ENCODE measurements around the gene ASTN1.
"Not testable (repeated sequence)": the region's sequence is repeated elsewhere in the genome, so short reads cannot be mapped to it uniquely, and the experiment has no call there.

Gene ASTN1

GRCh38 chr1:177077006-177077405, 87.5 kb downstream of the ASTN1 start:
- Histone ChIP-seq H3K4me1 (ENCODE audit: control insufficient read depth, insufficient read depth, low read length) (peaks cover 7% of the 10 kb centered on the region; the same call in 1 of the 2 replicates), H3K27ac (ENCODE audit: extremely low read depth, low read depth, low read length) (no peak overlapping the region), H3K36me3 (ENCODE audit: control insufficient read depth in 2 of 2, insufficient read depth in 1 of 2, low read length in 2 of 2) (no peaks in the 10 kb centered on the region), H3K4me3 (ENCODE audit: low read depth, low read length) (no peak overlapping the region), H3K9me3 (ENCODE audit: control insufficient read depth, insufficient read depth, low read depth, low read length) (no peaks in the 10 kb centered on the region)
- CTCF ChIA-PET = interaction anchor here (0.6 to 1.1 kb wide), 2 partner anchors 179 to 816 kb away, joined by 3 read pairs; no protein-coding TSS in a partner anchor
- TF ChIP-seq SP3 (tag by site-specific recombination; IDR thresholded peaks at IDR 0.05) (no peak), ZNF488 (tag by site-specific recombination; IDR thresholded peaks at IDR 0.05) (no peak), ZBTB8A (tag by site-specific recombination; IDR thresholded peaks at IDR 0.05) (no peak), SALL2 (tag by site-specific recombination; IDR thresholded peaks at IDR 0.05; ENCODE audit: borderline replicate concordance) (no peak), ZNF548 (tag by site-specific recombination; IDR thresholded peaks at IDR 0.05) (no peak), ZNF155 (tag by site-specific recombination; IDR thresholded peaks at IDR 0.05) (no peak), ZNF146 (tag by site-specific recombination; IDR thresholded peaks at IDR 0.05) (no peak), ZNF596 (tag by site-specific recombination; IDR thresholded peaks at IDR 0.05) (no peak), SETDB1 (IDR thresholded peaks at IDR 0.05; ENCODE audit: insufficient read length, low read length) (no peak), ZNF214 (tag by site-specific recombination; IDR thresholded peaks at IDR 0.05; ENCODE audit: borderline replicate concordance) (no peak), ZNF266 (tag by site-specific recombination; IDR thresholded peaks at IDR 0.05; ENCODE audit: low read depth) (no peak), ZNF560 (tag by site-specific recombination; IDR thresholded peaks at IDR 0.05; ENCODE audit: borderline replicate concordance) (no peak), PRDM1 (tag by site-specific recombination; IDR thresholded peaks at IDR 0.05) (no peak), ZNF248 (tag by site-specific recombination; IDR thresholded peaks at IDR 0.05) (no peak), ZNF366 (tag by site-specific recombination; conservative IDR thresholded peaks at IDR 0.05) (no peak)
- POLR2A ChIA-PET = no interaction called here

- ChIA-PET CTCF (interaction anchor here (0.8 kb wide), 1 partner anchor 124 kb away, joined by 4 read pairs; no protein-coding TSS in a partner anchor), POLR2A (interaction anchor here (0.6 kb wide), 1 partner anchor 640 kb away, joined by 5 read pairs; no protein-coding TSS in a partner anchor)
- H3K4me3 ChIP-seq (ENCODE audit: low read depth, low read length); H3K9me3 ChIP-seq (ENCODE audit: control insufficient read depth, insufficient read depth, low read depth, low read length); H3K4me1 ChIP-seq (ENCODE audit: control insufficient read depth, insufficient read depth, low read length); H3K36me3 ChIP-seq (ENCODE audit: control insufficient read depth in 2 of 2, insufficient read depth in 1 of 2, low read length in 2 of 2); H3K27ac ChIP-seq (ENCODE audit: extremely low read depth, low read depth, low read length): not testable (repeated sequence)
Observed at GRCh38 chr1:177074811-177075210, 89.7 kb downstream of the ASTN1 start.

GRCh38 chr1:177069490-177069889, 95.0 kb downstream of the ASTN1 start:
- TF ChIP-seq ZNF184 (tag by site-specific recombination; IDR thresholded peaks at IDR 0.05) (no peak), ZNF223 (tag by site-specific recombination; IDR thresholded peaks at IDR 0.05) (no peak), ZNF623 (tag by site-specific recombination; IDR thresholded peaks at IDR 0.05) (no peak), ZSCAN4 (tag by site-specific recombination; IDR thresholded peaks at IDR 0.05) (no peak), BCL6B (tag by site-specific recombination; IDR thresholded peaks at IDR 0.05) (no peak), ZNF548 (tag by site-specific recombination; IDR thresholded peaks at IDR 0.05) (no peak), YY1 (tag by site-specific recombination; IDR thresholded peaks at IDR 0.05) (no peak), ZNF701 (tag by site-specific recombination; IDR thresholded peaks at IDR 0.05) (no peak), ZNF654 (tag by site-specific recombination; IDR thresholded peaks at IDR 0.05; ENCODE audit: low read depth) (no peak), SCRT2 (tag by site-specific recombination; IDR thresholded peaks at IDR 0.05) (no peak), WT1 (tag by site-specific recombination; IDR thresholded peaks at IDR 0.05) (no peak), KLF1 (tag by site-specific recombination; IDR thresholded peaks at IDR 0.05) (no peak)
- CTCF ChIA-PET = interaction anchor here (0.9 kb wide), 1 partner anchor 122 kb away, joined by 3 read pairs; no protein-coding TSS in a partner anchor
- H3K9me3 ChIP-seq (ENCODE audit: control insufficient read depth, insufficient read depth, low read depth, low read length) = no peaks in the 10 kb centered on the region
- no peak overlapping the region for H3K4me3 ChIP-seq (ENCODE audit: low read depth, low read length)
- no peak overlapping the region for H3K27ac ChIP-seq (ENCODE audit: extremely low read depth, low read depth, low read length)
- H3K4me1 ChIP-seq (ENCODE audit: control insufficient read depth, insufficient read depth, low read length) = peaks cover 7% of the 10 kb centered on the region; the same call in 1 of the 2 replicates
- H3K36me3 ChIP-seq (ENCODE audit: control insufficient read depth in 2 of 2, insufficient read depth in 1 of 2, low read length in 2 of 2) = no peaks in the 10 kb centered on the region
- POLR2A ChIA-PET = no interaction called here
